Duodenal mucosa (tissue), 2 donors: ENCODE measurements around the gene ACAP3.

Source experiments
- H3K27ac ChIP-seq: one replicate; pipeline ENCODE4 v1.7.0; 2013; ENCODE audit warnings: low read depth, low read length
- H3K27me3 ChIP-seq, 2 donors: one replicate each; pipeline ENCODE4 v1.7.0; 2013; ENCODE audit warnings: low read length in 2 of 2, control low read depth in 1 of 2; ENCODE audit not compliant: insufficient read depth in 2 of 2, control insufficient read depth in 1 of 2
- H3K36me3 ChIP-seq, 2 donors: one replicate each; pipeline ENCODE4 v1.7.0; 2013; ENCODE audit warnings: low read length in 2 of 2, control low read depth in 1 of 2; ENCODE audit not compliant: insufficient read depth in 2 of 2, control insufficient read depth in 1 of 2
- H3K4me1 ChIP-seq, 2 donors: one replicate each; pipeline ENCODE4 v1.7.0; 2013; ENCODE audit warnings: low read length in 2 of 2, control low read depth in 1 of 2; ENCODE audit not compliant: insufficient read depth in 2 of 2, control insufficient read depth in 1 of 2
- H3K4me3 ChIP-seq, 2 donors: one replicate each; pipeline ENCODE4 v1.7.0; 2013; ENCODE audit warnings: low read length in 2 of 2, low read depth in 1 of 2
- H3K9ac ChIP-seq, 2 donors: one replicate each; pipeline ENCODE4 v1.7.0; 2013; ENCODE audit warnings: low read length in 2 of 2, low read depth in 1 of 2
- H3K9me3 ChIP-seq, 2 donors: one replicate each; pipeline ENCODE4 v1.7.0; 2013; ENCODE audit warnings: low read length in 2 of 2, control low read depth in 1 of 2; ENCODE audit not compliant: control insufficient read depth in 1 of 2

Gene ACAP3

GRCh38 chr1:1336931-1337792, 29.4 kb upstream of the ACAP3 start:
- Histone ChIP-seq H3K9ac (no peak overlapping the region), H3K4me3 (no peak overlapping the region), H3K9me3 (no peaks in the 10 kb centered on the region), H3K27ac (no peak overlapping the region), H3K36me3 (peaks cover 7 to 40% of the 10 kb centered on the region in 2 donors), H3K27me3 (peaks cover 0 to 18% of the 10 kb centered on the region in 2 donors), H3K4me1 (peaks cover 10 to 12% of the 10 kb centered on the region in 2 donors)

- Histone ChIP-seq H3K27me3 (peaks cover 0 to 24% of the 10 kb centered on the region in 2 donors), H3K9ac (no peak overlapping the region), H3K4me1 (peaks cover 10 to 15% of the 10 kb centered on the region in 2 donors), H3K27ac (no peak overlapping the region), H3K4me3 (no peak overlapping the region), H3K9me3 (no peaks in the 10 kb centered on the region), H3K36me3 (peaks cover 5 to 35% of the 10 kb centered on the region in 2 donors)
These were observed 28.7 kb upstream of the ACAP3 start for GRCh38 chr1:1336446-1336845.

GRCh38 chr1:1335792-1336248, 28.1 kb upstream of the ACAP3 start:
- no peak overlapping the region for H3K27ac ChIP-seq
- peaks cover 0 to 28% of the 10 kb centered on the region in 2 donors for H3K36me3 ChIP-seq
- H3K27me3 ChIP-seq: peaks cover 0 to 30% of the 10 kb centered on the region in 2 donors
- H3K4me1 ChIP-seq: peaks cover 10 to 18% of the 10 kb centered on the region in 2 donors
- no peak overlapping the region for H3K9ac ChIP-seq
- no peaks in the 10 kb centered on the region for H3K9me3 ChIP-seq
- no peak overlapping the region for H3K4me3 ChIP-seq

DNA sequence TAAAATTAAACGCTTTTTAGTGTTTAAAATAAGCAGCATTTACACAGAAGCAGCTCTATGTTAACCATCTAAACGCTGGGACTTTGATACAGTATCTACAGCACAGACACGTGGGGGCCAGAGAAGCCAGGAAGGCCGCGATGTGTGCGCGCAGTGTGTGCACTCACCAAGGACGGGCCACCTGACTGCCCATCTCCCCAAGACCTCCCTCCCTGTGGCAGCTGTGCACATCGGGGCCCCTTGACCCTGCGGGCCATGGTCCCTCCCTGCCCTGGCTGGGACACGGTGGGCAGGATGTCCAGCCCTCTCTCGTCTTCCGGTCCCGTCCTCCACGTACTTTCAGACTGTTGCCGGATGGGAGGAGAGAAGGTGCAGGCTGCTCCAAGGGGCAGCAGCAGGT, 27.6 kb upstream of the ACAP3 start:
- Histone ChIP-seq H3K9ac (no peak overlapping the region), H3K36me3 (peaks cover 0 to 23% of the 10 kb centered on the region in 2 donors), H3K27ac (no peak overlapping the region), H3K4me1 (peaks cover 10 to 18% of the 10 kb centered on the region in 2 donors), H3K4me3 (no peak overlapping the region), H3K9me3 (no peaks in the 10 kb centered on the region), H3K27me3 (peaks cover 0 to 35% of the 10 kb centered on the region in 2 donors)

GRCh38 chr1:1334835-1335234, 27.1 kb upstream of the ACAP3 start:
- Histone ChIP-seq H3K27ac (no peak overlapping the region), H3K9ac (no peak overlapping the region), H3K27me3 (peaks cover 0 to 35% of the 10 kb centered on the region in 2 donors), H3K36me3 (peaks cover 0 to 21% of the 10 kb centered on the region in 2 donors), H3K9me3 (no peaks in the 10 kb centered on the region), H3K4me3 (no peak overlapping the region), H3K4me1 (peaks cover 10 to 23% of the 10 kb centered on the region in 2 donors)

GRCh38 chr1:1333551-1334241, 26.0 kb upstream of the ACAP3 start:
- Histone ChIP-seq H3K36me3 (peaks cover 0 to 18% of the 10 kb centered on the region in 2 donors), H3K27me3 (peaks cover 0 to 35% of the 10 kb centered on the region in 2 donors), H3K9me3 (no peaks in the 10 kb centered on the region), H3K9ac (no peak overlapping the region), H3K4me3 (no peak overlapping the region), H3K4me1 (peaks cover 10 to 28% of the 10 kb centered on the region in 2 donors), H3K27ac (no peak overlapping the region)

DNA sequence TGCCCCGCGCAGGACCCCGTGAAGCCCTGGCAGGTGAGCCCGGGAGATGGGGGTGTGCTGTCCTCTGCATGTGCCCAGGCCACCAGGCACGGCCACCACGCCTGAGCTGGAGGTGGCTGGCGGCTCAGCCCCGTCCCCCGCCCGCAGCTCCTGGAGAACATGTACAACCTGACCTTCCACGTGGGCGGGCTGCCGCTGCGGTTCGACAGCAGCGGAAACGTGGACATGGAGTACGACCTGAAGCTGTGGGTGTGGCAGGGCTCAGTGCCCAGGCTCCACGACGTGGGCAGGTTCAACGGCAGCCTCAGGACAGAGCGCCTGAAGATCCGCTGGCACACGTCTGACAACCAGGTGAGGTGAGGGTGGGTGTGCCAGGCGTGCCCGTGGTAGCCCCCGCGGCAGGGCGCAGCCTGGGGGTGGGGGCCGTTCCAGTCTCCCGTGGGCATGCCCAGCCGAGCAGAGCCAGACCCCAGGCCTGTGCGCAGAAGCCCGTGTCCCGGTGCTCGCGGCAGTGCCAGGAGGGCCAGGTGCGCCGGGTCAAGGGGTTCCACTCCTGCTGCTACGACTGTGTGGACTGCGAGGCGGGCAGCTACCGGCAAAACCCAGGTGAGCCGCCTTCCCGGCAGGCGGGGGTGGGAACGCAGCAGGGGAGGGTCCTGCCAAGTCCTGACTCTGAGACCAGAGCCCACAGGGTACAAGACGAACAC, 25.2 kb upstream of the ACAP3 start:
- peaks cover 0 to 20% of the 10 kb centered on the region in 2 donors for H3K36me3 ChIP-seq
- no peak overlapping the region for H3K4me3 ChIP-seq
- peaks cover 10 to 28% of the 10 kb centered on the region in 2 donors for H3K4me1 ChIP-seq
- H3K9ac ChIP-seq: no peak overlapping the region
- no peak overlapping the region for H3K27ac ChIP-seq
- H3K9me3 ChIP-seq: no peaks in the 10 kb centered on the region
- H3K27me3 ChIP-seq: peaks cover 0 to 35% of the 10 kb centered on the region in 2 donors

- H3K4me3 ChIP-seq: no peak overlapping the region
- H3K27me3 ChIP-seq: peaks cover 0 to 35% of the 10 kb centered on the region in 2 donors
- peaks cover 0 to 24% of the 10 kb centered on the region in 2 donors for H3K36me3 ChIP-seq
- no peaks in the 10 kb centered on the region for H3K9me3 ChIP-seq
- H3K9ac ChIP-seq: no peak overlapping the region
- H3K27ac ChIP-seq: no peak overlapping the region
- H3K4me1 ChIP-seq: peaks cover 10 to 28% of the 10 kb centered on the region in 2 donors
These were observed 24.5 kb upstream of the ACAP3 start for GRCh38 chr1:1332031-1332755.

GRCh38 chr1:1331068-1331965, 23.6 kb upstream of the ACAP3 start, which contains the start of gene TAS1R3:
Gene TAS1R3, plus strand, starts transcription at chr1:1331280. Its CDS starts 66 bp downstream, at chr1:1331346.
- H3K9me3 ChIP-seq: no peaks in the 10 kb centered on the region
- peaks cover 13 to 31% of the 10 kb centered on the region in 2 donors for H3K4me1 ChIP-seq
- no peak within 1 kb of the TSS for H3K4me3 ChIP-seq
- H3K27ac ChIP-seq: no peak within 1 kb of the TSS
- peaks cover 0 to 35% of the 10 kb centered on the region in 2 donors for H3K27me3 ChIP-seq
- peaks cover 4 to 33% of the 10 kb centered on the region in 2 donors for H3K36me3 ChIP-seq
- no peak within 1 kb of the TSS for H3K9ac ChIP-seq
